Measurements from ENCODE around the gene CXADR. TPM values are rescaled to one million over a fixed set of nuclear protein-coding genes. Genes with fewer than 3 reads are reported as not detected.

The CXADR gene
- polyA plus RNA-seq, 4 donors, result 4.9 to 43.1 (median 38.6) TPM

Other genes starting within 250 kb of the CXADR start
- gene BTG3, start 99.9 kb downstream of the CXADR start, polyA plus RNA-seq (ENCODE audit: insufficient read length in 4 of 4), result 10 to 100 TPM; 37.0 to 49.4 (median 39.7) TPM

Measured in left renal pelvis (tissue), 4 donors.